Muscle layer of colon (tissue), 2 donors: ENCODE measurements around the gene TBX22.
"Not testable (repeated sequence)": the region's sequence is repeated elsewhere in the genome, so short reads cannot be mapped to it uniquely, and the experiment has no call there.

Experiments
- H3K27ac ChIP-seq: one replicate; pipeline ENCODE4 v1.7.0; 2013; ENCODE audit warnings: low read depth, mild to moderate bottlenecking, low read length, moderate library complexity
- H3K27me3 ChIP-seq, 2 donors: one replicate each; pipeline ENCODE4 v1.7.0; 2013; ENCODE audit warnings: low read length in 2 of 2, mild to moderate bottlenecking in 2 of 2; ENCODE audit not compliant: insufficient read depth in 2 of 2, control insufficient read depth in 1 of 2
- H3K36me3 ChIP-seq: one replicate; pipeline ENCODE4 v1.7.0; 2013; ENCODE audit warnings: mild to moderate bottlenecking, low read length; ENCODE audit not compliant: insufficient read depth
- H3K4me1 ChIP-seq: one replicate; pipeline ENCODE4 v1.7.0; 2013; ENCODE audit warnings: mild to moderate bottlenecking, low read length; ENCODE audit not compliant: insufficient read depth
- H3K4me3 ChIP-seq, 2 donors: one replicate each; pipeline ENCODE4 v1.7.0; 2013; ENCODE audit warnings: low read length in 2 of 2, low read depth in 1 of 2, mild to moderate bottlenecking in 1 of 2, moderate library complexity in 1 of 2
- H3K9ac ChIP-seq: one replicate; pipeline ENCODE4 v1.7.0; 2013; ENCODE audit warnings: low read length
- H3K9me3 ChIP-seq: one replicate; pipeline ENCODE4 v1.7.0; 2013; ENCODE audit warnings: mild to moderate bottlenecking, low read length
- donor health status: abdominal sarcoma.
- donor health status: Adenocarcinoma of cecum.

The TBX22 gene

GRCh38 chrX:80014141-80014940 lies at the start of gene TBX22:
Gene TBX22 (plus strand): TSS chrX:80014753. CDS start chrX:80022270, 7,517 bp downstream.
- no peak within 1 kb of the TSS for H3K4me3 ChIP-seq
- H3K27me3 ChIP-seq, result peaks cover 0 to 8% of the 10 kb centered on the region in 2 donors
- H3K4me1 ChIP-seq, result no peaks in the 10 kb centered on the region
- H3K36me3 ChIP-seq, result no peaks in the 10 kb centered on the region
- no peak within 1 kb of the TSS for H3K27ac ChIP-seq
- no peaks in the 10 kb centered on the region for H3K9me3 ChIP-seq
- H3K9ac ChIP-seq, result no peak within 1 kb of the TSS

GRCh38 chrX:79975605-79976004 lies 38.9 kb upstream of the TBX22 start:
- H3K4me3 ChIP-seq, result no peak overlapping the region
- no peaks in the 10 kb centered on the region for H3K4me1 ChIP-seq
- H3K27me3 ChIP-seq, result no peaks in the 10 kb centered on the region
- H3K9me3 ChIP-seq, result no peaks in the 10 kb centered on the region
- no peaks in the 10 kb centered on the region for H3K36me3 ChIP-seq
- no peak overlapping the region for H3K27ac ChIP-seq
- H3K9ac ChIP-seq, result no peak overlapping the region

GRCh38 chrX:80004458-80004857 lies 10.1 kb upstream of the TBX22 start:
- Histone ChIP-seq H3K4me3 (no peak overlapping the region), H3K27me3 (no peaks in the 10 kb centered on the region), H3K9me3 (no peaks in the 10 kb centered on the region)

GRCh38 chrX:80011522-80011921 lies 3.0 kb upstream of the TBX22 start:
- H3K27me3 ChIP-seq, result peaks cover 0 to 8% of the 10 kb centered on the region in 2 donors

More at GRCh38 chrX:80004458-80004857, 10.1 kb upstream of the TBX22 start:
- Histone ChIP-seq H3K36me3 (no peaks in the 10 kb centered on the region), H3K27ac (no peak overlapping the region), H3K9ac (no peak overlapping the region), H3K4me1 (no peaks in the 10 kb centered on the region)

GRCh38 chrX:80016182-80016581 lies 1.6 kb downstream of the TBX22 start:
- no peak overlapping the region for H3K4me3 ChIP-seq

More at GRCh38 chrX:80011522-80011921, 3.0 kb upstream of the TBX22 start:
- no peak overlapping the region for H3K4me3 ChIP-seq
- no peak overlapping the region for H3K9ac ChIP-seq
- no peaks in the 10 kb centered on the region for H3K36me3 ChIP-seq
- no peaks in the 10 kb centered on the region for H3K4me1 ChIP-seq
- no peaks in the 10 kb centered on the region for H3K9me3 ChIP-seq
- no peak overlapping the region for H3K27ac ChIP-seq

GRCh38 chrX:80021621-80022020 lies 7.1 kb downstream of the TBX22 start:
- Histone ChIP-seq H3K9ac (no peak overlapping the region), H3K4me3 (no peak overlapping the region), H3K36me3 (no peaks in the 10 kb centered on the region), H3K27me3 (peaks cover 0 to 7% of the 10 kb centered on the region in 2 donors), H3K4me1 (no peaks in the 10 kb centered on the region), H3K27ac (no peak overlapping the region), H3K9me3 (no peaks in the 10 kb centered on the region)

More at GRCh38 chrX:80016182-80016581, 1.6 kb downstream of the TBX22 start:
- H3K9me3 ChIP-seq, result no peaks in the 10 kb centered on the region
- H3K27me3 ChIP-seq, result peaks cover 0 to 10% of the 10 kb centered on the region in 2 donors
- H3K36me3 ChIP-seq, result no peaks in the 10 kb centered on the region
- no peaks in the 10 kb centered on the region for H3K4me1 ChIP-seq
- no peak overlapping the region for H3K9ac ChIP-seq
- no peak overlapping the region for H3K27ac ChIP-seq

GRCh38 chrX:80022363-80023031 lies 7.9 kb downstream of the TBX22 start:
- H3K9ac ChIP-seq, result no peak overlapping the region
- H3K27ac ChIP-seq, result no peak overlapping the region
- no peaks in the 10 kb centered on the region for H3K9me3 ChIP-seq
- no peaks in the 10 kb centered on the region for H3K36me3 ChIP-seq
- H3K4me3 ChIP-seq, result no peak overlapping the region
- no peaks in the 10 kb centered on the region for H3K4me1 ChIP-seq
- peaks cover 0 to 7% of the 10 kb centered on the region in 2 donors for H3K27me3 ChIP-seq

GRCh38 chrX:80026116-80026515 lies 11.6 kb downstream of the TBX22 start:
- Histone ChIP-seq H3K4me1 (no peaks in the 10 kb centered on the region), H3K9ac (no peak overlapping the region), H3K9me3 (no peaks in the 10 kb centered on the region), H3K4me3 (no peak overlapping the region), H3K27me3 (peaks cover 0 to 7% of the 10 kb centered on the region in 2 donors), H3K27ac (no peak overlapping the region), H3K36me3 (no peaks in the 10 kb centered on the region)

- not testable (repeated sequence) for H3K27ac ChIP-seq, H3K36me3 ChIP-seq, H3K4me3 ChIP-seq, H3K9ac ChIP-seq, H3K27me3 ChIP-seq, H3K4me1 ChIP-seq, H3K9me3 ChIP-seq
These were observed 51.6 kb downstream of the TBX22 start for GRCh38 chrX:80066156-80066555.

GRCh38 chrX:80075625-80076024 lies 61.1 kb downstream of the TBX22 start:
- not testable (repeated sequence) for H3K36me3 ChIP-seq, H3K27ac ChIP-seq, H3K4me1 ChIP-seq, H3K9ac ChIP-seq, H3K9me3 ChIP-seq, H3K27me3 ChIP-seq, H3K4me3 ChIP-seq
